Mononuclear cell (primary cell): ENCODE results near the gene PRR7. TPM values are rescaled to one million over a fixed set of nuclear protein-coding genes. Genes with fewer than 3 reads are reported as not detected.

Source experiments
- H3K27me3 ChIP-seq: 2 replicates; pipeline ENCODE4 v1.6.0; 2011; ENCODE audit warnings: low read length, control low read depth; ENCODE audit not compliant: insufficient read depth
- H3K4me1 ChIP-seq: 2 replicates; pipeline ENCODE4 v1.5.1; 2011; ENCODE audit warnings: mild to moderate bottlenecking, low read length, control low read depth; ENCODE audit not compliant: insufficient read depth
- H3K4me3 ChIP-seq: 2 replicates; pipeline ENCODE4 v1.5.1; 2011; ENCODE audit warnings: mild to moderate bottlenecking, low read length, moderate library complexity
- H3K9me3 ChIP-seq: 2 replicates; pipeline ENCODE4 v1.5.1; 2011; ENCODE audit warnings: low read depth, mild to moderate bottlenecking, control low read depth, low read length
- total RNA-seq: library from RNA; depleted of rRNA; stranded (reverse); fragments of >200 nt; gene quantifications from one replicate; pipeline ENCODE4 v1.2.3, GENCODE V29; 2012

Gene PRR7
- total RNA-seq, 1 donor: 25.8 TPM

GRCh38 chr5:177430140-177430951 lies 16.3 kb upstream of the PRR7 start:
- no peaks in the 10 kb centered on the region for H3K9me3 ChIP-seq

GRCh38 chr5:177430972-177431316 lies 15.7 kb upstream of the PRR7 start:
- peaks cover 86% of the 10 kb centered on the region for H3K4me1 ChIP-seq
- no peaks in the 10 kb centered on the region for H3K9me3 ChIP-seq
- no peaks in the 10 kb centered on the region for H3K27me3 ChIP-seq
- no peak overlapping the region for H3K4me3 ChIP-seq

More at GRCh38 chr5:177430140-177430951, 16.3 kb upstream of the PRR7 start:
- Histone ChIP-seq H3K27me3 (no peaks in the 10 kb centered on the region), H3K4me1 (peaks cover 88% of the 10 kb centered on the region), H3K4me3 (no peak overlapping the region)

- H3K27me3 ChIP-seq: no peaks in the 10 kb centered on the region
- H3K4me3 ChIP-seq: peak overlapping the region; percentile 1
- peaks cover 89% of the 10 kb centered on the region for H3K4me1 ChIP-seq
- no peaks in the 10 kb centered on the region for H3K9me3 ChIP-seq
Observed at GRCh38 chr5:177431317-177432142, 15.1 kb upstream of the PRR7 start.

GRCh38 chr5:177432143-177432838 lies 14.3 kb upstream of the PRR7 start:
- peaks cover 89% of the 10 kb centered on the region for H3K4me1 ChIP-seq
- no peaks in the 10 kb centered on the region for H3K9me3 ChIP-seq
- no peaks in the 10 kb centered on the region for H3K27me3 ChIP-seq
- peak overlapping the region; percentile 1 for H3K4me3 ChIP-seq

GRCh38 chr5:177432839-177433657 lies 13.6 kb upstream of the PRR7 start:
- H3K4me1 ChIP-seq: peaks cover 85% of the 10 kb centered on the region
- H3K4me3 ChIP-seq: no peak overlapping the region
- H3K9me3 ChIP-seq: no peaks in the 10 kb centered on the region
- H3K27me3 ChIP-seq: no peaks in the 10 kb centered on the region

GRCh38 chr5:177433658-177434217 lies 12.9 kb upstream of the PRR7 start:
- Histone ChIP-seq H3K27me3 (no peaks in the 10 kb centered on the region), H3K4me1 (peaks cover 83% of the 10 kb centered on the region), H3K9me3 (no peaks in the 10 kb centered on the region), H3K4me3 (no peak overlapping the region)

- H3K4me1 ChIP-seq: peaks cover 80% of the 10 kb centered on the region
- no peaks in the 10 kb centered on the region for H3K9me3 ChIP-seq
- no peaks in the 10 kb centered on the region for H3K27me3 ChIP-seq
- H3K4me3 ChIP-seq: no peak overlapping the region
Observed at GRCh38 chr5:177434437-177434836, 12.2 kb upstream of the PRR7 start.

GRCh38 chr5:177434942-177435738 lies 11.5 kb upstream of the PRR7 start:
- no peaks in the 10 kb centered on the region for H3K27me3 ChIP-seq
- no peaks in the 10 kb centered on the region for H3K9me3 ChIP-seq
- peaks cover 76% of the 10 kb centered on the region for H3K4me1 ChIP-seq
- H3K4me3 ChIP-seq: no peak overlapping the region

- no peaks in the 10 kb centered on the region for H3K27me3 ChIP-seq
- H3K4me1 ChIP-seq: peaks cover 76% of the 10 kb centered on the region
Observed at GRCh38 chr5:177435847-177436536, 10.6 kb upstream of the PRR7 start.

GRCh38 chr5:177437623-177438022 lies 9.0 kb upstream of the PRR7 start:
- peaks cover 63% of the 10 kb centered on the region for H3K4me1 ChIP-seq
- H3K27me3 ChIP-seq: no peaks in the 10 kb centered on the region
- H3K4me3 ChIP-seq: no peak overlapping the region
- no peaks in the 10 kb centered on the region for H3K9me3 ChIP-seq

More at GRCh38 chr5:177435847-177436536, 10.6 kb upstream of the PRR7 start:
- Histone ChIP-seq H3K4me3 (no peak overlapping the region), H3K9me3 (no peaks in the 10 kb centered on the region)

- H3K4me3 ChIP-seq: no peak overlapping the region
- peaks cover 58% of the 10 kb centered on the region for H3K4me1 ChIP-seq
- no peaks in the 10 kb centered on the region for H3K9me3 ChIP-seq
- no peaks in the 10 kb centered on the region for H3K27me3 ChIP-seq
Observed at GRCh38 chr5:177438468-177438867, 8.1 kb upstream of the PRR7 start.

- Histone ChIP-seq H3K4me1 (peaks cover 53% of the 10 kb centered on the region), H3K9me3 (no peaks in the 10 kb centered on the region), H3K27me3 (no peaks in the 10 kb centered on the region), H3K4me3 (no peak overlapping the region)
Observed at GRCh38 chr5:177439518-177440053, 7.0 kb upstream of the PRR7 start.
